GM06990 (cell line): ENCODE results near the gene TIMM17B.

ENCODE experiments used
- DNase-seq: peaks from one replicate; pipeline ENCODE4 v3.0.0-alpha.2; 2011; ENCODE audit not compliant: insufficient read length; ENCODE audit errors: extremely low read depth
- H3K27me3 ChIP-seq: replicated peaks from 2 replicates; pipeline ENCODE4 v1.6.0; 2011; ENCODE audit warnings: low read length; ENCODE audit not compliant: control insufficient read depth, insufficient read depth
- H3K36me3 ChIP-seq: 2 replicates; pipeline ENCODE4 v1.5.1; 2011; ENCODE audit warnings: low read length; ENCODE audit not compliant: control insufficient read depth, insufficient read depth
- H3K4me3 ChIP-seq: replicated peaks from 2 replicates; pipeline ENCODE4 v1.5.1; 2011; ENCODE audit warnings: low read depth, mild to moderate bottlenecking, control low read depth, low read length
- TF ChIP-seq, protein P1 (sequence below): IDR thresholded peaks from 2 replicates; pipeline ENCODE4 v1.5.1; 2011; ENCODE audit warnings: low read length, control low read depth, mild to moderate bottlenecking, inconsistent platforms; ENCODE audit not compliant: insufficient read depth, poor library complexity, severe bottlenecking

The TIMM17B gene

DNA sequence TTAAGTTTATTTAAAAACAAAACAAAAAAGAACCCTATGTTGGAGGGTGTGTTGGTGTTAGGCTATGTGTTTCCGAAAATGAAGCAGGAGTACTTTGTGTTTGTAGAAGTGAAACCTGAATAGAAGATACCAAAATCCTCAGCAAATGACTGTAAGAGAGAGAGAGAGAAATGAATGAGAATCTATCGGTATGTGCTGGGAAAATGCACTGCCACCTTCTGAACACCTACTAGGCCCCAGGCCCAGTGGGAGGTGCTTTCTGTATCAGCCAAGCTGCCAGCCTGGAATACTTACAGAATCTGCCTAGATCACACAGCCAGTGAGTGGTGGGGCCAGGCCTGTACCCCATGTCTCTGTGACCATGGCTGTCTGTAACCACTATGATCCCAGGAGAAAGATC, 36.2 kb upstream of the TIMM17B start:
- no peak for DNase-seq
- no peaks in the 10 kb centered on the region for H3K27me3 ChIP-seq
- TF ChIP-seq, protein P1, sequence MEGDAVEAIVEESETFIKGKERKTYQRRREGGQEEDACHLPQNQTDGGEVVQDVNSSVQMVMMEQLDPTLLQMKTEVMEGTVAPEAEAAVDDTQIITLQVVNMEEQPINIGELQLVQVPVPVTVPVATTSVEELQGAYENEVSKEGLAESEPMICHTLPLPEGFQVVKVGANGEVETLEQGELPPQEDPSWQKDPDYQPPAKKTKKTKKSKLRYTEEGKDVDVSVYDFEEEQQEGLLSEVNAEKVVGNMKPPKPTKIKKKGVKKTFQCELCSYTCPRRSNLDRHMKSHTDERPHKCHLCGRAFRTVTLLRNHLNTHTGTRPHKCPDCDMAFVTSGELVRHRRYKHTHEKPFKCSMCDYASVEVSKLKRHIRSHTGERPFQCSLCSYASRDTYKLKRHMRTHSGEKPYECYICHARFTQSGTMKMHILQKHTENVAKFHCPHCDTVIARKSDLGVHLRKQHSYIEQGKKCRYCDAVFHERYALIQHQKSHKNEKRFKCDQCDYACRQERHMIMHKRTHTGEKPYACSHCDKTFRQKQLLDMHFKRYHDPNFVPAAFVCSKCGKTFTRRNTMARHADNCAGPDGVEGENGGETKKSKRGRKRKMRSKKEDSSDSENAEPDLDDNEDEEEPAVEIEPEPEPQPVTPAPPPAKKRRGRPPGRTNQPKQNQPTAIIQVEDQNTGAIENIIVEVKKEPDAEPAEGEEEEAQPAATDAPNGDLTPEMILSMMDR = no peak
- H3K4me3 ChIP-seq = no peak overlapping the region
- peaks cover 3% of the 10 kb centered on the region for H3K36me3 ChIP-seq

GRCh38 chrX:48927736-48928382, 30.3 kb upstream of the TIMM17B start:
- H3K27me3 ChIP-seq = no peaks in the 10 kb centered on the region
- H3K4me3 ChIP-seq = no peak overlapping the region
- no peak for DNase-seq
- peaks cover 4% of the 10 kb centered on the region for H3K36me3 ChIP-seq
- TF ChIP-seq, protein P1 = no peak

DNA sequence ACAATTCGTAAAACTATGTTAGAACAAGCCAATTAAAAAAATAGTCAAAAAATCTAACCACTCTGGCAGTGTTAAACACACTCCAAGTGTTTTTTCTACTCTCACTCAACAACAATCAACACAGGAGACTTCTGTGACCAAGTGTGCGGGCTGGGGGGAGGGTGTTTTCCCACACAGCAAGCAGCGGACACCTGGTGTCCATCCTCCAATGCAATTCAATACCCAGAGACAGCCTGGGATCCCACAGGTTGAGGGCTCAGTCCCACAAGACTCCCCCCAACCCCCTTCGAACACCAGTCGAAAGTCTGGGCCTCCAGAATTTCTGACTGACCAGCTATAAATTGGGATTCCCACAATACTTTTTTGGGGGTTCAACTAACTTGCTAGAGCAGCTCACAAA, 29.6 kb upstream of the TIMM17B start:
- H3K27me3 ChIP-seq = no peaks in the 10 kb centered on the region
- no peak overlapping the region for H3K4me3 ChIP-seq
- DNase-seq = no peak
- H3K36me3 ChIP-seq = peaks cover 4% of the 10 kb centered on the region
- TF ChIP-seq, protein P1 = no peak

DNA sequence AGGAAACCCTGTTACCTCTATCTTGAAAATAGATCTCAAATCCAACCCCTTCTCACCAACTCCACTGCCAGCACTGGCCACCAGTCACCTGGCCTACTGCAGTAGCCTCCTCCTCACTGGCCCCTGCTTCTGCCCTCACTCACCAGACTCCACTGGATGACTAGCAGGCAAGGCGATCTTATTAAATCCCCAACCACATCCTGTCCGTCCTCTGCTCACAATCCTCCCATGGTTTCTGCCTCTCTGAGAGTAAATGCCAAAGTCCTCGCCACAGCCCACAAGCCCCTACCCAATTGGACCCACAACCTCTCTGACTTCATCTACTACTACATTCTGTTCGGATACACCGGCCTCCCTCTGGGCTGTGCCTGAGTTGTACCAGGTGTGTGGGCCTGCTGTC, 26.7 kb upstream of the TIMM17B start:
- Histone ChIP-seq H3K27me3 (no peaks in the 10 kb centered on the region), H3K4me3 (no peak overlapping the region), H3K36me3 (peaks cover 4% of the 10 kb centered on the region)
- DNase-seq = no peak
- TF ChIP-seq, protein P1 = no peak

DNA sequence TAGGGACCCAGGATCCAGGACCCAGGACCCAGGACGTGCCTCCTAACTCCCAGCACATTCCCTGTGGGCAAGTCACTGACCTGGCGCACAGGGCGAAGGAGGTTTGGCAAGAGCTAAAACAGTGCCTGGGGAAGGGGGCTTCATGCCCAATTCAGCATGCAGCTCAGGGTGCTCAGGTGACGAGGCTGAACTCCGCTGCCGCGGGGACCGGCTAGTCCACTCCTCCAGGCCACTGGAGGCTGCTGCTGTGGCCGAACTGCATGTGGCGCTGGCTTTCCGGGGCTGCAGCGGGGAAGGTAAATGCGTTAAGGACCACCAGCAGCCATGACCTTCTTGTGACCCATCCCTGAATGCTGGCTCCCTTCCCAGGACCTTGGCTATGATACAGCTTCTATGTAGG, 26.2 kb upstream of the TIMM17B start:
- H3K27me3 ChIP-seq = no peaks in the 10 kb centered on the region
- TF ChIP-seq, protein P1 = no peak
- peaks cover 4% of the 10 kb centered on the region for H3K36me3 ChIP-seq
- DNase-seq = no peak
- H3K4me3 ChIP-seq = no peak overlapping the region

DNA sequence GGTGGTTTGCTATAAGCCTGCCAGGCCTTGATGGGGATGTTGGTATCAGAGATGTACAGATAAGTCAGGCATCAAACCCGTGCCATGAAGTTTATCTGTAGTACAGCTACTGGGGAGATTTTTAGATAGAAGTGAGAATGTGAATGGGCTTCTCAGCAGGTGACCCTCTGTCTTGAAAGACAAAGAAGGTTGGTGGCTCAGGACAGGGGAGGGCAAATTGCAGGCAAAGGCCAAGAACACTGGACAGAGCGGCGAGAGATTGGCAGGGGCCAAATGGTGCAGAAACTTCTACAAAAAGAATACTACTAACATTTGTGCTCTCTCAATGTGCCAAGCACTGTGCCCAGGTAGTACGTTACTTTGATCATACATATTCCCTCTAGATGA, 23.1 kb upstream of the TIMM17B start:
- H3K4me3 ChIP-seq = no peak overlapping the region
- TF ChIP-seq, protein P1 = no peak
- H3K36me3 ChIP-seq = peaks cover 3% of the 10 kb centered on the region
- no peak for DNase-seq
- H3K27me3 ChIP-seq = no peaks in the 10 kb centered on the region
